HUES64 (cell line): ENCODE data around the gene SGK1.
A peak's percentile ranks its signal among the peaks of the same experiment; 100 is the strongest.
"Not testable (repeated sequence)": the region's sequence is repeated elsewhere in the genome, so short reads cannot be mapped to it uniquely, and the experiment has no call there.

Experiments used
- H3K27ac ChIP-seq: 2 replicates; pipeline ENCODE4 v1.7.0; 2013; ENCODE audit warnings: low read depth, low read length, inconsistent platforms
- H3K27me3 ChIP-seq: 2 replicates; pipeline ENCODE4 v1.6.1; 2013; ENCODE audit warnings: mild to moderate bottlenecking, low read length; ENCODE audit not compliant: insufficient read depth
- H3K36me3 ChIP-seq: 2 replicates; pipeline ENCODE4 v1.6.1; 2013; ENCODE audit warnings: mild to moderate bottlenecking, low read length; ENCODE audit not compliant: insufficient read depth
- H3K4me1 ChIP-seq: 2 replicates; pipeline ENCODE4 v1.6.1; 2013; ENCODE audit warnings: mild to moderate bottlenecking, low read length, moderate library complexity; ENCODE audit not compliant: insufficient read depth
- H3K4me3 ChIP-seq: 2 replicates; pipeline ENCODE4 v1.5.1; 2013; ENCODE audit warnings: mild to moderate bottlenecking, low read length, moderate library complexity
- H3K9ac ChIP-seq: 2 replicates; pipeline ENCODE4 v1.6.1; 2013; ENCODE audit warnings: mild to moderate bottlenecking, low read depth, low read length
- H3K9me3 ChIP-seq: 2 replicates; pipeline ENCODE4 v1.6.1; 2013; ENCODE audit warnings: low read depth, low read length; ENCODE audit not compliant: insufficient read depth
- WGBS: fragments of 150-250, 120-280 bp; methylation state at CpG from one replicate; pipeline ENCODE4 v1.1.7; 2013; ENCODE audit warnings: missing lambda C conversion rate; 5-methylcytosine and 5-hydroxymethylcytosine counted together

The SGK1 gene

GRCh38 chr6:134278000-134278399 lies 39.9 kb downstream of the SGK1 start:
- Histone ChIP-seq H3K9ac (no peak overlapping the region), H3K27me3 (no peaks in the 10 kb centered on the region), H3K36me3 (no peaks in the 10 kb centered on the region), H3K9me3 (no peaks in the 10 kb centered on the region), H3K4me1 (no peaks in the 10 kb centered on the region), H3K27ac (no peak overlapping the region), H3K4me3 (no peak overlapping the region)
- 92% methylated on average over 6 of the region's 6 CpGs for WGBS

DNA sequence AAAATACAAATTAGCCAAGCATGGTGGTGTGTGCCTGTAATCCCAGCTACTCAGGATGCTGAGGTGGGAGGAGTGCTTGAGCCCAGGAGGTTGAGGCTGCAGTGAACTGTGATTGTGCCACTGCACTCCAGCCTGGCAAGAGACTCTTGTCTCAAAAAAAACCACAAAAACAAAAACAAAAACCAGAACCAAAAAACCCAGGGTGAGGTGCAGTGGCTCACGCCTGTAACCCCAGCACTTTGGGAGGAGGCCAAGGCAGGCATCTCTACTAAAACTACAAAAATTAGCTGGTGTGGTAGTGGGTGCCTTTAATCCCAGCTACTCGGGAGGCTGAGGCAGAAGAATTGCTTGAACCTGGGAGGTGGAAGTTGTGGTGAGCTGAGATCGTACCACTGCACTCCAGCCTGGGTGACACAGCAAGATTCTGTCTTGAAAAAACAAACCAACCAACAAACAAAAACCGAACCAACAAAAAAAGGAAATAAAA lies 41.0 kb downstream of the SGK1 start:
- H3K27ac ChIP-seq, H3K36me3 ChIP-seq: not testable (repeated sequence)
- 100% methylated on average over 2 of the region's 4 CpGs for WGBS

GRCh38 chr6:134272374-134272773 lies 45.5 kb downstream of the SGK1 start:
- H3K9me3 ChIP-seq, result no peaks in the 10 kb centered on the region
- H3K27ac ChIP-seq, result no peak overlapping the region
- H3K27me3 ChIP-seq, result no peaks in the 10 kb centered on the region
- H3K36me3 ChIP-seq, result no peaks in the 10 kb centered on the region
- H3K4me1 ChIP-seq, result peaks cover 6% of the 10 kb centered on the region
- H3K9ac ChIP-seq, result no peak overlapping the region
- no peak overlapping the region for H3K4me3 ChIP-seq
- 93% methylated on average over 5 of the region's 5 CpGs for WGBS

More for the DNA sequence above, 41.0 kb downstream of the SGK1 start:
- not testable (repeated sequence) for H3K27me3 ChIP-seq, H3K9me3 ChIP-seq, H3K9ac ChIP-seq, H3K4me1 ChIP-seq, H3K4me3 ChIP-seq

GRCh38 chr6:134267917-134268361 lies 50.0 kb downstream of the SGK1 start:
- Histone ChIP-seq H3K4me1 (peaks cover 7% of the 10 kb centered on the region), H3K9me3 (no peaks in the 10 kb centered on the region), H3K36me3 (no peaks in the 10 kb centered on the region), H3K27ac (peak overlapping the region; percentile 49; the same call in 1 of the 2 replicates), H3K27me3 (no peaks in the 10 kb centered on the region), H3K9ac (peak overlapping the region; percentile 45; the same call in 1 of the 2 replicates), H3K4me3 (no peak overlapping the region)
- 57% methylated on average over 10 of the region's 10 CpGs for WGBS

GRCh38 chr6:134266776-134267175 lies 51.1 kb downstream of the SGK1 start:
- peaks cover 7% of the 10 kb centered on the region for H3K4me1 ChIP-seq
- H3K27ac ChIP-seq, result no peak overlapping the region
- no peaks in the 10 kb centered on the region for H3K36me3 ChIP-seq
- H3K4me3 ChIP-seq, result no peak overlapping the region
- H3K27me3 ChIP-seq, result no peaks in the 10 kb centered on the region
- 100% methylated on average over 1 of the region's 2 CpGs for WGBS
- no peak overlapping the region for H3K9ac ChIP-seq
- H3K9me3 ChIP-seq, result no peaks in the 10 kb centered on the region

GRCh38 chr6:134261766-134262165 lies 56.1 kb downstream of the SGK1 start:
- Histone ChIP-seq H3K9ac (no peak overlapping the region), H3K9me3 (no peaks in the 10 kb centered on the region), H3K27me3 (no peaks in the 10 kb centered on the region), H3K4me1 (no peaks in the 10 kb centered on the region), H3K4me3 (no peak overlapping the region), H3K27ac (no peak overlapping the region), H3K36me3 (no peaks in the 10 kb centered on the region)
- WGBS, result 97% methylated on average over 5 of the region's 5 CpGs

GRCh38 chr6:134258849-134259306 lies 59.0 kb downstream of the SGK1 start:
- Histone ChIP-seq H3K36me3 (no peaks in the 10 kb centered on the region), H3K4me3 (no peak overlapping the region), H3K9ac (no peak overlapping the region), H3K27me3 (no peaks in the 10 kb centered on the region), H3K4me1 (peaks cover 2% of the 10 kb centered on the region; the same call in 1 of the 2 replicates), H3K27ac (no peak overlapping the region), H3K9me3 (no peaks in the 10 kb centered on the region)
- 77% methylated on average over 3 of the region's 3 CpGs for WGBS

GRCh38 chr6:134257516-134257915 lies 60.4 kb downstream of the SGK1 start:
- Histone ChIP-seq H3K4me1 (peaks cover 5% of the 10 kb centered on the region; the same call in 1 of the 2 replicates), H3K9me3 (no peaks in the 10 kb centered on the region), H3K4me3 (no peak overlapping the region), H3K27ac (no peak overlapping the region), H3K36me3 (no peaks in the 10 kb centered on the region), H3K9ac (no peak overlapping the region), H3K27me3 (no peaks in the 10 kb centered on the region)
- WGBS, result 97% methylated on average over 3 of the region's 3 CpGs

DNA sequence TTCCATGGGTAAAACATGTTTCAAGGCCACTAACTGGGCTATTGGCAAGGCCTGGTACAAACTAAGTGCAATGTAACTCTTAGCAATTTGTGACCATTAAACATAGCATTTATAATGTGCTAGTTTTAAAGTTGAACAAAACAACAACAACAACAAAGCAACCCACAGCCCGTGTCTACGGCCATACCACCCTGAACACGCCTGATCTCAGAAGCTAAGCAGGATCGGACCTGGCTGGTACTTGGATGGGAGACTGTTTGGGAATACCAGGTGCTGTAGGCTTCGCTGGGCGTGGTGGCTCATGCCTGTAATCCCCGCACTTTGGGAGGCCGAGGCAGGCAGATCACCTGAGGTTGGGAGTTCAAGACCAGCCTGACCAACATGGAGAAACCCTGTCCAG lies 61.0 kb downstream of the SGK1 start:
- Histone ChIP-seq H3K9me3 (no peaks in the 10 kb centered on the region), H3K4me1 (peaks cover 5% of the 10 kb centered on the region; the same call in 1 of the 2 replicates), H3K27ac (no peak overlapping the region), H3K4me3 (no peak overlapping the region), H3K9ac (no peak overlapping the region), H3K27me3 (no peaks in the 10 kb centered on the region), H3K36me3 (no peaks in the 10 kb centered on the region)
- 92% methylated on average over 8 of the region's 8 CpGs for WGBS

DNA sequence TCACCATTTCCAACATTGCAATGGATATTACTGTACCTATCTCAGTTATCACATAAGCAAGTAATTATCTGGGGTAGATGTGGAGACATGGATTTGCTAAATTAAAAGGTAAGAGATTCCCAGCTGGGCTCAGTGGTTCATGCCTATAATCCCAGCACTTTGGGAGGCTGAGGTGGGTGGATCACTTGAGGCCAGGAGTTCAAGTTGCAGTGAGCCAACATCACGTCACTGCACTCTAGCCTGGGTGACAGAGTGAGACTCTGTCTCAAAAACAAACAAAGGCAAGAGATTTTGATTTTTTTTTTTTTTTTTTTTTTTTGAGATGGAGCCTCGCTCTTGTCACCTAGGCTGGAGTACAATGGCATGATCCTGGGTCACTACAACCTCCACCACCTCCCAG lies 62.6 kb downstream of the SGK1 start:
- H3K27ac ChIP-seq, H3K4me1 ChIP-seq, H3K4me3 ChIP-seq, H3K36me3 ChIP-seq, H3K27me3 ChIP-seq, H3K9me3 ChIP-seq, H3K9ac ChIP-seq: not testable (repeated sequence)
- WGBS, result 92% methylated on average over 2 of the region's 2 CpGs

- H3K27me3 ChIP-seq, result no peaks in the 10 kb centered on the region
- H3K9ac ChIP-seq, result no peak overlapping the region
- 98% methylated on average over 4 of the region's 4 CpGs for WGBS
- no peak overlapping the region for H3K27ac ChIP-seq
- no peaks in the 10 kb centered on the region for H3K9me3 ChIP-seq
- H3K4me1 ChIP-seq, result peaks cover 11% of the 10 kb centered on the region; the same call in 1 of the 2 replicates
- H3K4me3 ChIP-seq, result no peak overlapping the region
- H3K36me3 ChIP-seq, result no peaks in the 10 kb centered on the region
These were observed 63.8 kb downstream of the SGK1 start for GRCh38 chr6:134254118-134254517.

- Histone ChIP-seq H3K9ac (no peak overlapping the region), H3K4me1 (peaks cover 14% of the 10 kb centered on the region; the same call in 1 of the 2 replicates), H3K9me3 (no peaks in the 10 kb centered on the region), H3K36me3 (no peaks in the 10 kb centered on the region), H3K4me3 (no peak overlapping the region), H3K27ac (no peak overlapping the region), H3K27me3 (no peaks in the 10 kb centered on the region)
- WGBS, result 81% methylated on average over 7 of the region's 7 CpGs
These were observed 64.2 kb downstream of the SGK1 start for GRCh38 chr6:134253681-134254080.
